GM12865 (cell line): ENCODE data around the gene SLC6A5.

Experiments used
- DNase-seq: peaks from one replicate; pipeline ENCODE4 v3.0.0; 2010; ENCODE audit warnings: low read depth
- H3K4me3 ChIP-seq: 2 replicates; pipeline ENCODE4 v1.5.1; 2011; ENCODE audit warnings: mild to moderate bottlenecking, low read depth, low read length, control low read depth
- TF ChIP-seq, protein P1 (sequence below): IDR thresholded peaks from 2 replicates; pipeline ENCODE4 v1.5.1; 2011; ENCODE audit warnings: low read length, control low read depth, low read depth, inconsistent platforms; ENCODE audit not compliant: insufficient read depth; ENCODE audit errors: missing control alignments

Gene SLC6A5

DNA sequence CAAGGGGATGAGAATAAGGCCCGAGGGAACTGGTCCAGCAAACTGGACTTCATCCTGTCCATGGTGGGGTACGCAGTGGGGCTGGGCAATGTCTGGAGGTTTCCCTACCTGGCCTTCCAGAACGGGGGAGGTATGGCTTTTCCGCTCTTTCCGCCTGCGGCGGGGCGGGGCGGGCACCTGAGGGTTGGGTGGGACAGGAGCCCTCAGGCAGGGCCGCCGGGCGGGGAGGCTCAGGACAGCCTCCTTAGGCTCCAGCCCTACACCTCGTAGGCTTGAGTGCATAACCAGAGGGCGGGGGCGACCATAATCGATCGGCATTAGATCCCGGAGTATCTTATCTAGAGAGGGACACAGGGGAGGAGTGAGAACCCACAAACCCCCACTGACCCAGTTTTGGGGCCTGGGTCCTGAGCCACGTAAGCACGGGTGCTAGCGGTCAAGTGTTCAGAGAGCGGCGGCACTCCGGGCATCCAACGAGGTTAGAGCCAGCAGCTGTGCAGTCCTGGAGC, 4.9 kb downstream of the SLC6A5 start:
- TF ChIP-seq, protein P1, sequence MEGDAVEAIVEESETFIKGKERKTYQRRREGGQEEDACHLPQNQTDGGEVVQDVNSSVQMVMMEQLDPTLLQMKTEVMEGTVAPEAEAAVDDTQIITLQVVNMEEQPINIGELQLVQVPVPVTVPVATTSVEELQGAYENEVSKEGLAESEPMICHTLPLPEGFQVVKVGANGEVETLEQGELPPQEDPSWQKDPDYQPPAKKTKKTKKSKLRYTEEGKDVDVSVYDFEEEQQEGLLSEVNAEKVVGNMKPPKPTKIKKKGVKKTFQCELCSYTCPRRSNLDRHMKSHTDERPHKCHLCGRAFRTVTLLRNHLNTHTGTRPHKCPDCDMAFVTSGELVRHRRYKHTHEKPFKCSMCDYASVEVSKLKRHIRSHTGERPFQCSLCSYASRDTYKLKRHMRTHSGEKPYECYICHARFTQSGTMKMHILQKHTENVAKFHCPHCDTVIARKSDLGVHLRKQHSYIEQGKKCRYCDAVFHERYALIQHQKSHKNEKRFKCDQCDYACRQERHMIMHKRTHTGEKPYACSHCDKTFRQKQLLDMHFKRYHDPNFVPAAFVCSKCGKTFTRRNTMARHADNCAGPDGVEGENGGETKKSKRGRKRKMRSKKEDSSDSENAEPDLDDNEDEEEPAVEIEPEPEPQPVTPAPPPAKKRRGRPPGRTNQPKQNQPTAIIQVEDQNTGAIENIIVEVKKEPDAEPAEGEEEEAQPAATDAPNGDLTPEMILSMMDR: no peak
- H3K4me3 ChIP-seq: no peak overlapping the region
- DNase-seq: no peak

DNA sequence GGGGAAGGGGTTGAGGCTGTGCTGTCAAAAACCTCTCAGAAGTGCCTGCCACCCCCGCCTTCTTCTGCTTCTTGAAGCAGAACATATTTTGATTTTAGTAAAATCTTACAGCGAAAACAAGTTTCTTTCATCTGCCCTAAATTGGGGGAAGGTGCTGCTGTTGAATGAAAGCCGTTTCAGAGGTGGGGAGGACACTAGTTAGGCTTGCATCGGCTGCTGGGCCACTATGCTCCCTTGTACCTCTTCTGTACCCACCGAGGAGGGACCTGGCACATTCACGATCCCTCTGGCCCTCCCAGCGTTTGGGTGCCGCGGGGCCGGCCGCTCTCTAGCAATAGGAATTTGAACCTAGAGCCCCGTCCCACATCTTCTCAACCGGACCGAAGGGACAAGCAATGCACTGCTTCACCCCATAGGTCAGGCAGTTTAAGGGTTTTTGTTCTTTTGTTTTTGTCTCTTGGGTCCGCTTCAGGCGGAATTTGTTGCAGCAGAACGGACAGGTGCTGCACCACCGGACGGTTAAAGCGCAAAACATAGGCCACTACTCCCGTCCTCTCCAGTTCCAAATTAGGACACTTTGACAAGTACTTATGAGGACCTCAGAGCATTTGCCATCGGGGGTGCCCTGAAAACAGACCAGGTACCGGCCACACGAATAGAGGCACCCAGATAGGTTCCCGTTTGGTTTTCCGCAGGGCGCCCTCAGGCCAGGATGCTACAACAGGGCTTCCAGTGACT, 5.6 kb downstream of the SLC6A5 start:
- DNase-seq: no peak
- TF ChIP-seq, protein P1: no peak
- no peak overlapping the region for H3K4me3 ChIP-seq

DNA sequence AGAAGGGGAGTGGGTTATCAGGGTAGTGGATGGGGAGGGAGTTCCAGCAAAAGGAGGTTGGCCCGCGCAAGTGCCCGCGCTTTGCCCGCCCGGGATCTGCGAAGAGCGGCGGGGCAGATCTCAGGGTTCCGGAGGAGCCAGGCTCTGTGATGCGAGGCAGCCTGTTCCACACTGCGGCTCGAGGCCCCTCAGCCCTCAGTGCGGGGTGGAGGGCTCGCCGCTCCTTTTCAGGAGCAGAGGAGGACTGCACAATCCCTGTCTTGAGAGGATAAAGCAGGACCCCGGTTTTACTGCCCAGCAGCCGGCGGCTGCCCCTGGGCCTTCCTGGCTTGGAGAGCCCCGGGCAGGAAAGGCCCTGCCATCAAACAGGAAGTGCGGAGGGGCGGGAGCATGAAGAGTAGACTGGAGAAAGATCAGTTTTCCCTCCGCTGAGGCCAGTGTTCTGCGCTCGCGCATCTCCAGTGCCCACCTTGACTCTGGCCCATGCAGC, 6.2 kb downstream of the SLC6A5 start:
- no peak for DNase-seq
- no peak overlapping the region for H3K4me3 ChIP-seq
- TF ChIP-seq, protein P1: no peak

DNA sequence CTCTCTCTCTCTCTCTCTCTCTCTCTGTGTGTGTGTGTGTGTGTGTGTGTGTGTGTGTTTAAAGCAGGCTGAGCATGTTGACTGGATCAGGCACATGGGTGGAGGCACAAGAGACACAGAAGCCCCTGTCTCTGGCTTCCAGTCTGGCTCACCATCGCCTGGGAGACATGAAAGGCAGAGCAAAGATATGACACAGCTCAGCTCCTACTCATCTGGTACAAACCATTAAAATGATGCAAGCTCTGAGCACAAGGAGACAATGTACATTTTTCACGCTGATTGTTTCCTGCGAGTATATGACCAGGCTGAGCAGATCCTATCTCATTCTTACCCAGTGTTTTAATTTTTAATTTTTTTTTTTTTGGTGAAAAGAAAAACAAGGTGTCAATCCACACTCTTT, 9.5 kb downstream of the SLC6A5 start:
- TF ChIP-seq, protein P1: no peak
- DNase-seq: no peak
- no peak overlapping the region for H3K4me3 ChIP-seq

DNA sequence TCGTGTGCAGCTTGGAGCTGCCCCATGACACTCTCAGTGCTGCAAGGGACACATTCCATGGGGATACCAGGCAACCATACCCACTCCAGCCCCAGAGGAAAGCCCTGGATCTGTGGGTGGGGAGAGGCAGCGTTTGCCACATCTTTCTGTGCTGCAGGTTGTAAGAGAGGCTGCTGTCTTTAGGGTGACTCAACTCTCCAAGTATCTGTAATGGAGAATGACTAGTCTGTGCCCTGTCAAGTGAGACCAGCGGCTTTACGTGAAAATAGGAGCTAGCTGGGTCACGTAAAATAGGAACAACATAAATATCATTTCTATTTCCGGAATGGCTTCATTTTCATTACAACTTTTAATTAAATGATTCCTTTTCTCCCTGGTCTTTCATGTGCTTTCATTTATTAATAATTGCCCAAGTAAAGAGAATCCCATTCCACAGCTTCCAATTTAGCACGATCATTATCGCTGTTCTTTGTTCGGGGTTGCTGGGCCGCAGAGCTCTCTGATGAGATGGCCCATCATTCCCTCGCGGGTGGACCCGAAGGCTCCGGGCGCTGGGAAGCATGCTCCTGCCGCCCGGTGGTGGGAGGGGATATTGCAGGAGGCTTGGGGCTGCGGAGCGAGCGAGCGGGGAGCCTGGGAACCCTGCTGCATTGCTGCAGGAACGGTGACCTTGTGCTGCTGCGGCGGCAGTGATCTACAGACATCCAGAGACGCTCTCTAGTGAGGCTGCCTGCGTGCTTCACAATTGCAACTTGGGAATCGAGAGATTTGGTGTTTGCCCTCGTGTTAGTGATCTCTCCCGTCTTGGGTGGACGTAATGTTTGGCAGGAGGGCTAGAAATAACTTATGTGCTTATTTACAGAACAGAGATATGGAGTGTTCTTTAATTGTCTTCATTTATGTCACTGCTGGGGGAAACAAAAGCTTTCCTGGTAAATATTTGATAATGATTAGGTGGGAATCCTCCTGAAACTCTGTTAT, 10.6 kb downstream of the SLC6A5 start:
- DNase-seq: peak; percentile 79
- TF ChIP-seq, protein P1: peak; percentile 96
- H3K4me3 ChIP-seq: peak overlapping the region; percentile 38

DNA sequence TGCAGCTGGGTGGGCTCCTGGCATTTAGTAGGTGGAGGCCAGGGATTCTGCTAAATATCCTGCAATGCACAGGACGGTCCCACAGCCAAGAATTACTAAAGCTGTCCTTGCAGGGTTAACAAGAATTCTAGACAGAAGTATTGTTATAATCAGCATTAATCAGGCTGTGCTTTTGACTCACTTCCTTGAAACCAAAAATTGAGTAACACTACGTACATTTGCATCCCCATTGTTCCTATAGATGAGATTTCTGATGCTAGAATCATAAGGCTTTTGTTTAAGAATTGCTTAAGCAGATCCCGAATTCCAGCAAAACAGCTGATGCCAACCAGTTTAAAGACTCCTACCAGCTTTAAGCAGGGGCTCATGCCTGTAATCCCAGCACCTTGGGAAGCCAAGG, 11.4 kb downstream of the SLC6A5 start:
- DNase-seq: no peak
- no peak overlapping the region for H3K4me3 ChIP-seq
- TF ChIP-seq, protein P1: no peak
